Activated T-cell treated with anti-CD3 and anti-CD28 coated beads for 24 hours (primary cell): ENCODE data around the gene RRAS.

Experiments
- DNase-seq: peaks from one replicate; pipeline ENCODE4 v3.0.0-alpha.2; 2020; ENCODE audit warnings: low read depth

Gene RRAS

GRCh38 chr19:49594993-49595818 is 44.7 kb downstream of the RRAS start:
- no peak for DNase-seq

GRCh38 chr19:49594157-49594992 is 45.6 kb downstream of the RRAS start:
- no peak for DNase-seq

- DNase-seq, result peak; percentile 90
Measured at GRCh38 chr19:49593233-49594113, 46.5 kb downstream of the RRAS start.

DNA sequence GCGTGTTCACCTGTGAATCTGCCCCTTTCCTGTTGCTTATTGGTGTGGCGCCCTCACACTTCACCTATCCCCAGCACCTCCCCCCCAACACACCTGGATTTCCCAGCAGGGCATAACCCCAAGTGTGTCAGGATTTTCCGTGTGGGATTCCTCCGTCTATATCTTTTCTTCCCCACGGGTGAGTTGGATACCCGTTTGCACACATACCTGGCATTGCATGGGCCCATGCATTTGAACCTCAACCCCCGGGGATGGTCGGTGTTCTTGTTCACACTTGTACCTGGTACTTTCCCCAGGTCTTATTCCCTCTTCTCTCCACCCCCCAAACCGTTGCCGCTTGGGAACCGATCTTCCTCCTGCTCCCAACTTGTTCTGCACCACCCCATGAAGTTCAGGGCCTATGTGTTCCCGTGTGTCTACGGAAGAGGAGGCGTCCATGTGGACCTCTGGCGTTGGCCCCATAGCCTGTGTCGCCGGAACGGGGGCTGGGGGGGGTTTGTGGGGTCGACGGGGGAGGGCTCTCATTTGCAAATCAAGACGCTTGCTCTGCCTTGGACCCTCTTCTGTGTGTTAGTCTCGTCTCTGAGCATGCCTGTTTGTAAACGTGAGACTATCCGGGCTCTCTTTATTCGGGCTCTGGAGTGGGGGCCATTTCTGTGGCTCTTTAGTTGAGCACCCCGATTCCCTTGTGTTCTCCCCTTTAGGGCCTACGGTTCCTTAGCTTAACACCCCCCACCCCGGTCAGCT is 47.3 kb downstream of the RRAS start:
- no peak for DNase-seq

- DNase-seq, result no peak
Measured at GRCh38 chr19:49591731-49592485, 48.0 kb downstream of the RRAS start.

GRCh38 chr19:49590971-49591730 is 48.8 kb downstream of the RRAS start, which contains the start of gene PRR12:
TSS of gene PRR12 (plus strand) at chr19:49591182. CDS start at chr19:49591655, 473 bp downstream.
- DNase-seq, result peak; percentile 63

DNA sequence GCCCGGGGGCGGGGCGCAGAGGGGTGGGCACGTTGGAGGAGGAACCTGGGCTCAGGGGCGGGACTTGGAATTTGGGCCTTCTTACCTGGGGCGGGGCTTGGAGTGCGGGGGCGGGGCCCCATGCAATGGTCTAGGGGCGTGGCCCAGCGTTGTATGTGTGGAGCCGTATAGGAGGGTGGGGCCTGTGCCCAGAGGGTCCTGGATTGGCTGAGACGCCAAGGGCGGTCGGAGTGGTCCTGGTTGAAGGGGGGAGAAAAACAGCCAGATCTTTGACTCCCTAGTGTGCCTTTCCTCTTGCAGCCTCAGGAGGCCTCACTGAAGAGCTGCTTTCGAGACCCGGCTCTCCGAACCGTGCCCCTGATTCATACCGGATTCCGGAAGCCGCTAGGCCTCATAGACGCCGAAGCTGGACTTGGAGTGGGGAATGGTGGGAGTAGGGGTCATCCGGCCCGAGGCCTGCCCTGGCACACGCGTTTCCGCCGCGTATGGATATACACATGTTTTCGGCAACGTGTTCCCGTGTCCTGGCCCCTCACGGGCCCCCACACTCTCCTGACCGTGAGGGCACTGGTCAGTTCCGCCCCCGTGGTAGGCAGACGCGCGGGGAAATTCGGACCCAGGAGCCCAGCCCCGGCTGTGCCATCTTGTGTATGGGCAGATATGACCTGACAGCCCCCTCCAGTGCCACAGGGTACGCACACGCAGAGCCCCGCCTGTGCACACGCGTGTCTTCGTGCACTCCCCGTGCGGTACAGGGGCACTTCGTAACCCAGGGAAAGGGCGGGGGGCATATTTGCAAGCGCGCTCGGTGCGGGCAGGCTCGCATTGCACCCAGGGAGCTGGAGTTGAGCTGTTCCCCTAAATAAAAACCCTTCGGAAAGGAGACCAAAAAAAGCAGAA is 49.6 kb downstream of the RRAS start:
- DNase-seq, result peak; percentile 85

DNA sequence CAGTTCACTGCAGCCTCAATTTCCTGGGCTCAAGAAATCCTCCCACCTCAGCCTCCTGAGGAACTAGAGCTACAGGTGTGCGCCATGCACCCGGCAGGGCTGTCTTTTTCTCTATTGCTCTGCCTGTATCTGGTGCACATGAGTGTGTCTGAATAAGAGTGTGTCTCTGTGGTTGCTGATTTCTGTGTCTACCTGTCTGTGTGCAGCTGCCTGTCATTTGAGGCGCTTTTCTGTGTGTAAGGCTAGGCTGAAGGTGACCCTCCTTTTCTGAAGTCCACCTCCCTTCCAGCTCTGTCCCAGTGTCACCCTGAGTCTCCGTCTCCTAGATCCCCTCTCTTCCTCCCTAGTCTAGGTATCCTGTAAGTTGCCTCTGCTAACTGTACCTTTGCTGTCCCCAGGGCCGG is 50.4 kb downstream of the RRAS start:
- no peak for DNase-seq

GRCh38 chr19:49588365-49589122 is 51.4 kb downstream of the RRAS start:
- no peak for DNase-seq

DNA sequence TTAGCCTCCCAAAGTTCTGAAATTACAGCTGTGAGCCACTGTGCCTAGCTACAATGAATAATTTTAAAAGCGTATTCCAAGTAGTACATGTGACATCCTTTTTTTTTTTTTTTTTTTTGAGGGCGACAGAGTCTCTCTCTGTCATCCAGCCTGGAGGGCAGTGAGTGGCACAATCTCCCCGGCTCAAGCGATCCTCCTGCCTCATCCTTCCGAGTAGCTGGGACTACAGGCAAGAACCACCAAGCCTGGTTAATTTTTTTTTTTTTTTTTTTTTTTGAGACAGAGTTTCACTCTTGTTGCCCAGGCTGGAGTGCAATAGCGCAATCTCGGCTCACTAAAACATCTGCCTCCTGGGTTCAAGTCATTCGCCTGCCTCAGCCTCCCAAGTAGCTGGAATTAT is 52.7 kb downstream of the RRAS start:
- no peak for DNase-seq
